Measurements from ENCODE around the gene PVALEF. TPM values are rescaled to one million over a fixed set of nuclear protein-coding genes. Genes with fewer than 3 reads are reported as not detected.

The PVALEF gene
- under 1 TPM in 1 of 4 donors, not detected in 3; 0.31 TPM for polyA plus RNA-seq
- long read RNA-seq, donor 1, result 0 reads
- long read RNA-seq, donor 2, result 0 reads
- long read RNA-seq, donor 3, result 0 reads
- long read RNA-seq, donor 4, result 0 reads
- long read RNA-seq, donor 5, result 0 reads
- long read RNA-seq, donor 6, result 0 reads
- long read RNA-seq, donor 7, result 0 reads
- long read RNA-seq, donor 8, result 0 reads
- long read RNA-seq, donor 9, result 0 reads
- long read RNA-seq, donor 10, result 0 reads

DNA sequence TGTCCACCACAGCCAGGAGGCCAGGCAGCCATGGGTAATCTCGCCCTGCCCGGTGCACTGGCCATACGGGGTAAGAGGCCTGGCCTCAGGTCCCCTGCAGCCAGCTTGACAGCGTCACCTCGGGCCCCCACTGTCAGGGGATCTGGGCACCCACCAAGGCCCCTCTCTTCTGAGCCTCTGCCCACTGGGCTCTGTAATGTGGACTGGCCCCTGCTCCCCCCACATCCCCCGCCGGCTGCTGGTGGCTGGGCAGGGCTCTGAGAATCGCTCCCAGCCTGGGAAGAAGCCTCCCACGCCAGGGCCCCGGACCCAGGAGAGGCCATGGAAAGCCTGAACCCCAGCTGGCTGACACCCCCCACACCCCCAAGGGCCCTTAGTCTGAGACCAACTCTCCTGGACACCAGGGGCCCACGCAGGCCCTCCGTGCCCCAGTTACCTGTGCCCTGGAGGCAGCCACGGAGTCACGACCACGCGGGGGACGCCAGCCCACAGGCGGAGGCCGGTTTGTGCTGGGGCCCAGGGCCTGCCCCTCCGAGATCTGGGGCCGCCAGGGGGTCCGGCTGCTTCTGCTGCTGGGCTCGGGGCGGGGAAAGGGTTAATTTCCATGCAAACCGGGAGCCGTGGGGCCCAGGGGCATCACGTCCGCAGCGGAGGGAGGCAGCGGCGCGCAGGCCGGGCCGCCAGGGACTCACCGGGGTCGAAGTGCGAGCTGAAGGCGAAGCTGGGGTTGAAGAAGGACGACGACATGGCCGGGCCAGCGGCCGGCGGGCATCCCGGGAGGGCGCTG lies at the start of gene PVALEF:
Gene PVALEF, plus strand, starts transcription at position 262 of the 787 bp plus-strand sequence. CDS start 15,720 bp downstream, outside the sequence.
- H3K27me3 ChIP-seq (ENCODE audit: control insufficient read depth in 3 of 3, insufficient read depth in 3 of 3, low read length in 3 of 3), result no peaks in the 10 kb centered on the region
- H3K27ac ChIP-seq (ENCODE audit: low read depth in 1 of 3, low read length in 2 of 3), result peak within 1 kb of the TSS in 1 of 3 donors; percentile 95
- H3K4me1 ChIP-seq (ENCODE audit: control insufficient read depth in 3 of 3, insufficient read depth in 2 of 3, low read depth in 1 of 3, low read length in 2 of 3), result peaks cover 0 to 39% (median 0%) of the 10 kb centered on the region in 3 donors
- H3K36me3 ChIP-seq (ENCODE audit: control insufficient read depth in 3 of 3, insufficient read depth in 2 of 3, low read depth in 1 of 3, low read length in 3 of 3), result peaks cover 0 to 51% (median 0%) of the 10 kb centered on the region in 3 donors
- WGBS, 3 donors, result 23 to 32% (median 29%) methylated on average over 23 to 46 of the region's 46 CpGs
- peak within 1 kb of the TSS in 2 of 3 donors; percentile 55 to 75 for H3K4me3 ChIP-seq (ENCODE audit: low read depth in 1 of 3, low read length in 3 of 3)
- no peaks in the 10 kb centered on the region for H3K9me3 ChIP-seq (ENCODE audit: control insufficient read depth in 2 of 2, insufficient read depth in 1 of 2, low read depth in 1 of 2, low read length in 1 of 2)
- no peak for FAIRE-seq
- peak; percentile 43 to 91 for DNase-seq

DNA sequence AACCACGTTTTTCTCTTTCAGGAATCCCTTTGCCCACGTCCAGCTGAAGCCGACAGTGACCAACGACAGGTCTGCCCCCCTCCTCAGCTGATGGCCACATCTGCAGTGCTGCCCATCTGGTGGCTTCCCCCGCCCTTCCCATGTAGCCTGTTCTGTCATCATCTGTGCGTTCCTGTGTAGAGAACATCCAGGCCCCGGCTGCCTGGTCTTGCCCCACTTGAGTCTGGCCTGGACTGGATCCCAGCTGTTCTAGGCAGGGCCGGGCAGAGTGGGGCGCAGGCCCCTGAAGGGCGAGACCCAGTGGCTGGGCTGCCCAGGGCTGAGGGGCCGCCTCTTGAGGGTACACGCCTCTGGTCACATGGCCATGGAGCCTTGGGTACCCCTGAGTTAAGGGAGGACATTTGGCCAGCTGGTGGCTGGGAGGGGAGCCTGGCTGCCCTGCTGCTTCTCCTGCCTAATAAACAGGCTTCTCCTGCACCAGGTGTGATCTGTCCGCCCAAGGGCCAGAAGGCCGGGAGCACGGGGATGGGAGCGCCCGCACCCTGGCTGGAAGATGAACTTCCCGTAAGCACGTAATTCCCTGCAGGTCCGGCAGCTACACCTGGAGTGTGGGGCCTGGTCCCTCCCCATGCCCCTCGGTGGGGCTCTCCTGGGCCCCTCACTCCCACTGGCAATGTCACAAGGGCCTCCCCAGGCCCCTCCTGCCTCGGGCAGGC lies 49.4 kb upstream of the PVALEF start:
- no peaks in the 10 kb centered on the region for H3K9me3 ChIP-seq (ENCODE audit: control insufficient read depth in 2 of 2, insufficient read depth in 1 of 2, low read depth in 1 of 2, low read length in 1 of 2)
- WGBS, 3 donors, result 84 to 85% (median 84%) methylated on average over 17 to 22 of the region's 22 CpGs
- no peak overlapping the region for H3K4me3 ChIP-seq (ENCODE audit: low read depth in 1 of 3, low read length in 3 of 3)
- FAIRE-seq, result no peak
- DNase-seq, result no peak
- no peaks in the 10 kb centered on the region for H3K27me3 ChIP-seq (ENCODE audit: control insufficient read depth in 3 of 3, insufficient read depth in 3 of 3, low read length in 3 of 3)
- no peak overlapping the region for H3K27ac ChIP-seq (ENCODE audit: low read depth in 1 of 3, low read length in 2 of 3)
- H3K36me3 ChIP-seq (ENCODE audit: control insufficient read depth in 3 of 3, insufficient read depth in 2 of 3, low read depth in 1 of 3, low read length in 3 of 3), result peaks cover 5 to 94% (median 8%) of the 10 kb centered on the region in 3 donors
- no peaks in the 10 kb centered on the region for H3K4me1 ChIP-seq (ENCODE audit: control insufficient read depth in 3 of 3, insufficient read depth in 2 of 3, low read depth in 1 of 3, low read length in 2 of 3)

DNA sequence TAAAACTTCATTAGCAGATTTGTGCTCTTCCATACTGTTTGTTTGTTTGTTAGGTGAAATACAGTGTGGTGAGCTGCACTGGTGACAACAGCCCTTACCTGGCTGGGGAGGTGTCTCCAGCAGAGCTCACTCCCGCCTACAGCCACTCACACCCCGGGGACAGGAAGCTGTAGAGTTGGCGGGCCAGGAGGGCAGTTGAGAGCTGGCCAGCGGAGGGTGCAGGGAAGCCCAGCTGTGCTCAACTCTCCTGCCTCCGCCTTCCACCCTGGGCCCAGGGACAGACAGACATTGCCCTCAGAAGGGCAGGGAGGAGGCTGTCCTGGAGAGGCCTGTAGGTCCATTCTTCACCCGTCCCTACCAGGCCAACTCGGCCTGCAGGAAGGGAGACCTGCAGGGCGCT lies 48.6 kb upstream of the PVALEF start:
- FAIRE-seq, result no peak

DNA sequence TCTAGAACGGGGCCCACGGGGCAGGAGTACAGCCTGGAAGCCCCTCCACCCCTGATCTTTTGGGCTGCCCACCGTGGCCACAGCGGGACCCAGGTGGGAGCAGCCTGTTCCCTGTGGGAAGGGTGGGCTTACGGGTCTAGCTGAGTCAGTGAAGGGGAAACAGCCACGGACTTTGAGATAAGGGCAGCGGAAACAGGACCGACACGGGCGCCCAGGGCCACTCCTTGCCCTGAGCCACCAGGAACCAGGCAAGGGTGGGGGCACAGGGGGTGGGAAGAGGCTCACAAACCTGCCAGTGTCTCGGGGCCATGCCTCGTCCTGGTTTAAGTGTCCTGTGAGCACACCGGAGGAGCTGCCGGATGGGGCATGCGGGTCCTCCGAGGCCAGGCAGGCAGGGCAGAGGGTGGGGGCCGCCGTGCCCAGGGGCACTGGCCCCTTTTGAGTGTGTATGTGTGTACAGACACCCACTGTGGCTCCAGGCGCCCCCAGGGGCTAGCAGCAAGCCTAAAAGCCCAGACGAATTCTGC lies 47.6 kb upstream of the PVALEF start:
- Histone ChIP-seq H3K36me3 (ENCODE audit: control insufficient read depth in 3 of 3, insufficient read depth in 2 of 3, low read depth in 1 of 3, low read length in 3 of 3) (peaks cover 5 to 89% (median 17%) of the 10 kb centered on the region in 3 donors), H3K4me1 (ENCODE audit: control insufficient read depth in 3 of 3, insufficient read depth in 2 of 3, low read depth in 1 of 3, low read length in 2 of 3) (no peaks in the 10 kb centered on the region), H3K27ac (ENCODE audit: low read depth in 1 of 3, low read length in 2 of 3) (no peak overlapping the region), H3K9me3 (ENCODE audit: control insufficient read depth in 2 of 2, insufficient read depth in 1 of 2, low read depth in 1 of 2, low read length in 1 of 2) (no peaks in the 10 kb centered on the region), H3K27me3 (ENCODE audit: control insufficient read depth in 3 of 3, insufficient read depth in 3 of 3, low read length in 3 of 3) (no peaks in the 10 kb centered on the region), H3K4me3 (ENCODE audit: low read depth in 1 of 3, low read length in 3 of 3) (no peak overlapping the region)
- 75 to 82% (median 78%) methylated on average over 20 of the region's 20 CpGs for WGBS, 3 donors
- DNase-seq, result no peak
- no peak for FAIRE-seq

More for the DNA sequence above, 48.6 kb upstream of the PVALEF start:
- Histone ChIP-seq H3K4me3 (ENCODE audit: low read depth in 1 of 3, low read length in 3 of 3) (no peak overlapping the region), H3K36me3 (ENCODE audit: control insufficient read depth in 3 of 3, insufficient read depth in 2 of 3, low read depth in 1 of 3, low read length in 3 of 3) (peaks cover 5 to 95% (median 9%) of the 10 kb centered on the region in 3 donors), H3K27me3 (ENCODE audit: control insufficient read depth in 3 of 3, insufficient read depth in 3 of 3, low read length in 3 of 3) (no peaks in the 10 kb centered on the region), H3K9me3 (ENCODE audit: control insufficient read depth in 2 of 2, insufficient read depth in 1 of 2, low read depth in 1 of 2, low read length in 1 of 2) (no peaks in the 10 kb centered on the region), H3K4me1 (ENCODE audit: control insufficient read depth in 3 of 3, insufficient read depth in 2 of 3, low read depth in 1 of 3, low read length in 2 of 3) (no peaks in the 10 kb centered on the region), H3K27ac (ENCODE audit: low read depth in 1 of 3, low read length in 2 of 3) (no peak overlapping the region)
- no peak for DNase-seq
- WGBS, 3 donors, result 82 to 88% (median 88%) methylated on average over 8 of the region's 8 CpGs

DNA sequence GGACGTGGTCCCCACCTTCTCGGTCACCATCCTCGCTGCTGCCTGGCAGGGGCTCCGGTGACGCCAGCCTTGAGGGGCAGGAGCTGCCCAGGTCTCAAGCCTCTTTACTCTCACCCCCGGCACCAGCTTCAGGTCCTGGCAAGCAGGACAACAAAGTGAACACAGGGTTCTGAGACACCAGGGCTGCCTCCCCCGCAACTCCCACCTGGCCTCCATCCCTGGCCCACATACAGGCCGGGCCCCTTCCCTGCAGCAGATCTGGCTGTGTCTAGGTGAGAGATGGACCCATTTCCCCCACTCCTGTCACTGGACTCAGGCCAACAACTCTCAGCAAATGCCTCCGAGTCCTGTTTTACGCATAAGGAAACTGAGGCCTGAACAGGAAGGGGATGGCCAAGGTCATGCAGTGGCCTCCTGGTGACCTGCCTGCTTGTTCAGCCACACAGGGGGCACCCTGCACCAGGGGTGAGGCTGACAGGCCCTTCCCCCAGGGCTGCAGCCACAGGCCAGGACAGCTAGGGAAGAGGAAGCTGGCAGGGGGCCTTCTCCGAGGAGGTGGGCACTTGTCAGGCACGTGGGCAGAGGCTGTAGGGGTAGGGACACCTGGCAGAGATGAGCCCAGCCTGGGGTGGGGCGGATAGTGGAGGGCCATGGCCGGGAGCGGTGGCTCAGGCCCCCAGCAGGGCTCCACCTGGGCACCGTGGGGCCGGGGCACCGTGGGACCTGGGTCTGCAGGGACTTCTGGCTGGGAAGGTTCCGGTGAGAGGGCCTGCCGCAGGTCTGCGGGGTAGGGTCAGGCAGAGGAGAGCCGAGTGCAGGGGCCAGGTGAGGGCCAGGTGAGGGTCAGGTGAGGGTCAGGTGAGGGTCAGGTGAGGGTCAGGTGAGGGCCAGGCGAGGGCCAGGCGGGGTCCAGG lies 46.7 kb upstream of the PVALEF start:
- Histone ChIP-seq H3K9me3 (ENCODE audit: control insufficient read depth in 2 of 2, insufficient read depth in 1 of 2, low read depth in 1 of 2, low read length in 1 of 2) (no peaks in the 10 kb centered on the region), H3K27ac (ENCODE audit: low read depth in 1 of 3, low read length in 2 of 3) (no peak overlapping the region), H3K36me3 (ENCODE audit: control insufficient read depth in 3 of 3, insufficient read depth in 2 of 3, low read depth in 1 of 3, low read length in 3 of 3) (peaks cover 5 to 92% (median 17%) of the 10 kb centered on the region in 3 donors), H3K4me3 (ENCODE audit: low read depth in 1 of 3, low read length in 3 of 3) (no peak overlapping the region), H3K27me3 (ENCODE audit: control insufficient read depth in 3 of 3, insufficient read depth in 3 of 3, low read length in 3 of 3) (peaks cover 0 to 3% (median 0%) of the 10 kb centered on the region in 3 donors), H3K4me1 (ENCODE audit: control insufficient read depth in 3 of 3, insufficient read depth in 2 of 3, low read depth in 1 of 3, low read length in 2 of 3) (no peaks in the 10 kb centered on the region)
- FAIRE-seq (no peak), DNase-seq (no peak)
- WGBS, 3 donors, result 70 to 80% (median 78%) methylated on average over 19 to 24 of the region's 24 CpGs

DNA sequence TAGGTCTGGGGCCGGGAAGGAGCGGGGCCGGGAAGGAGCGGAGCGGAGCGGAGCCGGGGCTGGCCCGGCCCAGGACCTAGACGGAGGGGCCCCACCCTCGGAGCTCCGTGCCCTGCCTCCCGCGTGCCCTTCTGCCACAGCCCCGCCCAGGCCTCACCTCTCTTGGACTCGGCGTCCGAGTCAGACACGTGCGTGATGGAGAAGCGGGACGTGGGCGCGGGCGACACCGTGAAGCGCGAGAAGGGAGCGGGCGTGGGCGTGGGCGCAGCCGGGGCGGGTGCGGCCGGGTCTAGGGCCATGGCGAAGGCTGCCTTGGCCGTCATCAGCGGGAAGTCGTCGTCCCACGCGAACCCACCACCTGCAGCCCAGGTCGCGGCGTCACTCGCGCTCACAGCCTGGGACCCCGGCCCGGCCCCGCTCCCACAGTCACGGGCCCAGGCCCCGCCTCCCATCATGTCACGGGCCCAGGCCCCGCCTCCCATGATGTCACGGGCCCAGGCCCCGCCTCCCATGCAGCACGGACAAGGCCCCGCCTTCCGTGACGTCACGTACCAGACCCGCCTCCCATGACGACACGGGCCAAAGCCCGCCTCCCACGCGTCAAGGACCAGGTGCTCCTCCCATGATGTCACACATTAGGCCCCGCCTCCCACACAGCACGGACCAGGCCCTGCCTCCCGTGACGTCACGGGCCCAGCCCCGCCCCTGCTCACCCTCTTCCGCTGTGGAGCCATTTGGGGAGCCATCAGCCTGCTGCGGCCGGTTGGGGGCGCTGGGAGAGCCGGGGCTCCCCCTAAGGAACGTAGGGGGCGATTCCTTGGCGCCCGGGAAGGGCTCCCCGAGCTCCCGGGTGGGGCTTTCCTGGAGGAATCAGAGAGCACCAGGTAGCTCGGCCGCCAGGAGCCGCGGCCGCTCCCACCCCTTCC lies 45.8 kb upstream of the PVALEF start:
- DNase-seq (peak; percentile 49 to 83), FAIRE-seq (no peak)
- no peaks in the 10 kb centered on the region for H3K9me3 ChIP-seq (ENCODE audit: control insufficient read depth in 2 of 2, insufficient read depth in 1 of 2, low read depth in 1 of 2, low read length in 1 of 2)
- peak overlapping the region in 1 of 3 donors; percentile 8 for H3K4me3 ChIP-seq (ENCODE audit: low read depth in 1 of 3, low read length in 3 of 3)
- peaks cover 5 to 94% (median 17%) of the 10 kb centered on the region in 3 donors for H3K36me3 ChIP-seq (ENCODE audit: control insufficient read depth in 3 of 3, insufficient read depth in 2 of 3, low read depth in 1 of 3, low read length in 3 of 3)
- H3K4me1 ChIP-seq (ENCODE audit: control insufficient read depth in 3 of 3, insufficient read depth in 2 of 3, low read depth in 1 of 3, low read length in 2 of 3), result no peaks in the 10 kb centered on the region
- peaks cover 0 to 3% (median 0%) of the 10 kb centered on the region in 3 donors for H3K27me3 ChIP-seq (ENCODE audit: control insufficient read depth in 3 of 3, insufficient read depth in 3 of 3, low read length in 3 of 3)
- H3K27ac ChIP-seq (ENCODE audit: low read depth in 1 of 3, low read length in 2 of 3), result no peak overlapping the region
- WGBS, 3 donors, result 41 to 70% (median 54%) methylated on average over 60 to 89 of the region's 89 CpGs

DNA sequence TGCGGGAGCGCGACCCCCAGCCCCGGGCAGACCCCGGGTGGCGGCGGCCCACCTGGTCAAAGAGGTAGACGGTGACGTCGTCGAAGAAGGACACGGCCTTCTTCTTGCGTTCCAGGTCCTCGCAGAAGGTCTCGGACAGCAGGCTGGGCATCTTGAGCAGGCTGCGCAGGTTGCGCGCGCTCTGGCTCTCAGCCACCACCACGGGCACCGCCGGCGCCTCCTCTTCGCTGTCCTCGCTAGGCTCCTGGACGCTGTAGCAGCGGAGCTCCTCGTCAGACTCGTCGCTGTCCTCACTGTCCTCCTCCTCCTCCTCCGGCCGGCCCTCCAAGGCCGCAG lies 45.2 kb upstream of the PVALEF start:
- DNase-seq (no peak), FAIRE-seq (no peak)
- Histone ChIP-seq H3K9me3 (ENCODE audit: control insufficient read depth in 2 of 2, insufficient read depth in 1 of 2, low read depth in 1 of 2, low read length in 1 of 2) (no peaks in the 10 kb centered on the region), H3K4me1 (ENCODE audit: control insufficient read depth in 3 of 3, insufficient read depth in 2 of 3, low read depth in 1 of 3, low read length in 2 of 3) (no peaks in the 10 kb centered on the region), H3K27me3 (ENCODE audit: control insufficient read depth in 3 of 3, insufficient read depth in 3 of 3, low read length in 3 of 3) (peaks cover 0 to 3% (median 0%) of the 10 kb centered on the region in 3 donors), H3K4me3 (ENCODE audit: low read depth in 1 of 3, low read length in 3 of 3) (no peak overlapping the region), H3K27ac (ENCODE audit: low read depth in 1 of 3, low read length in 2 of 3) (no peak overlapping the region), H3K36me3 (ENCODE audit: control insufficient read depth in 3 of 3, insufficient read depth in 2 of 3, low read depth in 1 of 3, low read length in 3 of 3) (peaks cover 5 to 94% (median 17%) of the 10 kb centered on the region in 3 donors)
- WGBS, 3 donors, result 83 to 94% (median 92%) methylated on average over 26 to 33 of the region's 33 CpGs
